GM21367 (cell line): ENCODE measurements around the gene CORO7.

Experiments used
- ATAC-seq: cut with Tn5 transposase; IDR thresholded peaks from one replicate; pipeline ENCODE4 v1.9.1; 2021; ENCODE audit not compliant: unreplicated experiment

Gene CORO7

DNA sequence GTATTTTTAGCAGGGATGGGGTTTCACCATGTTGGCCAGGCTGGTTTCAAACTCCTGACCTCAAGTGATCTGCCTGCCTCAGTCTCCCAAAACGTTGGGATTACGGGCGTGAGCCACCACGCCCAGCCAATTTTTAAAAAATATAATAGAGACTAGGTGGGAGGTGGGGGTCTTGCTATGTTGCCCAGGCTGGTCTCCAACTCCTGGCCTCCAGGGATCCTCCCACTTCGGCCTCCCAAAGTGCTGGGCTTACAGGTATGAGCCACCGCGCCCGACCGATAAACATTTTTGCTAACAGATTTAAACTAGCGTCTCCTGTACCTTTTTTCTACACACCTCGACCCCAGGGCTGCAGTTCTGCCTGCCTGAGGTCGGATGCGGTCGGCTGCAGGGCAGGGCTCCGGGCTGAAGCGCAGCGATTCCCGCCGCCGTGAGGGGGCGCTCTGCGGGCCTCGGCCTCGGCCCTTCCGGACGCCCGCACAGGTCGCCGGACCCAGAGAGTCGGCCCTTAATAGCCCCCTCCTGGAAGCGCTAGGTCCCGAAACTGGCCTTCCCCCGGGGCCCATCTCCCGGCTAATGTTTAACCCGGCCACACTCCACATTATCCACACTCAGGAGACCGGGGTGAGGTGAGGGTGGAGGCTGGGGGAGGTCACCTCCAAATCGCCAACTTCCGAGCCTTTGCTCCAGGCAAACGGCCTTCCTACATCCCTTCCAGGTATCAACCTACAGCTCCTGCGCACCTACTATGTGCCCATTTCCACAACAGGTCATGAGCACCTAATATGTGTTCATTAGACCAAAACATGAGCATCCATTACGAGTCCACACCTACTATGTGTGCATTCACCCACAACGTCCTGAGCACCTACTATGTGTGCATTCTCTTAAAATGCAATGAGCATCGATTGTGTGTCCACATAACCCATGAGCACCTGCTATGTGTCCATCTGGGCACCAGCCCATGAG, 102.5 kb downstream of the CORO7 start:
- no peak for ATAC-seq

GRCh38 chr16:4309833-4310266, 106.5 kb downstream of the CORO7 start:
- no peak for ATAC-seq

- ATAC-seq = no peak
Observed at GRCh38 chr16:4309102-4309832, 107.1 kb downstream of the CORO7 start.

DNA sequence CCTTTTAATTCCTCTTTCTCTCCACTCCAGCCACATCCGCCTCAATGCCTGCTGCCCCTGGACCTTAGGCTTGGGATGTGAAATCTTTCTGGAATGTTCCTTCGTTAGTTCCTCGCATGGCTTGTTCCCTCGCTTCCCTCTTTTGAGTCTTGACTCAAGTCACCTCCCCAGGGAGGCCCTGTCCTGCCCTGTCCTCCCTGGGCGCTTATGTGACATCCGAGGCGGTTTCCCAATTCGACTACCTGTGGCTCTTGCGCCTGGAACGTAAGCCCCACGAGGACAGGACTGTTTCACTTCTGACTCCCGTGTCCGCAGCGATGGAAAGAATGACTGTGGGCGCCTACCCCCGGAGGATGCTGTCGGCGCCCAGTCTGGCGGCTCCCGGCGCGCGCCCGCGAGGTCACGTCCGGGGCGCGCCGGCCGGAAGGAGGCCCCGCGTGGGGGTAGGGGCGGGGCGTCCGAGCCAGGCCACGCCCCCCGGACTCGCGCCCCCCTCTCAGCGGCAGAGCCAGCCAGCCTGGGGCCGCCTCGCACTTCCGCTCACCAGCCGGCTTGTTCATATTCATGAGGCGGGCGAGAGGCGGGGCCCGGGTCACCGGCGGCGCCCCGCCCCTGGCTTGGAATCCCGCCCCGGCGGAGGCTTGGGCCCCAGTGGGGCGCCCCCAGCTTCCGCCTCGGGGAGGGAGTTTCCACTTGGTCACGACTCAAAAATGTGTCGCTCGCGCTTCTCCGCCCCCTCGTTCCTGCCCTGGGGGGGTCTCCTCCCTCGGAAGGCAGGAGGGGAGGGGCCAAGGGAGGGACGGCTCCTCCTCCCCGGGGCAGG, 109.0 kb downstream of the CORO7 start:
- peak; percentile 86 for ATAC-seq

DNA sequence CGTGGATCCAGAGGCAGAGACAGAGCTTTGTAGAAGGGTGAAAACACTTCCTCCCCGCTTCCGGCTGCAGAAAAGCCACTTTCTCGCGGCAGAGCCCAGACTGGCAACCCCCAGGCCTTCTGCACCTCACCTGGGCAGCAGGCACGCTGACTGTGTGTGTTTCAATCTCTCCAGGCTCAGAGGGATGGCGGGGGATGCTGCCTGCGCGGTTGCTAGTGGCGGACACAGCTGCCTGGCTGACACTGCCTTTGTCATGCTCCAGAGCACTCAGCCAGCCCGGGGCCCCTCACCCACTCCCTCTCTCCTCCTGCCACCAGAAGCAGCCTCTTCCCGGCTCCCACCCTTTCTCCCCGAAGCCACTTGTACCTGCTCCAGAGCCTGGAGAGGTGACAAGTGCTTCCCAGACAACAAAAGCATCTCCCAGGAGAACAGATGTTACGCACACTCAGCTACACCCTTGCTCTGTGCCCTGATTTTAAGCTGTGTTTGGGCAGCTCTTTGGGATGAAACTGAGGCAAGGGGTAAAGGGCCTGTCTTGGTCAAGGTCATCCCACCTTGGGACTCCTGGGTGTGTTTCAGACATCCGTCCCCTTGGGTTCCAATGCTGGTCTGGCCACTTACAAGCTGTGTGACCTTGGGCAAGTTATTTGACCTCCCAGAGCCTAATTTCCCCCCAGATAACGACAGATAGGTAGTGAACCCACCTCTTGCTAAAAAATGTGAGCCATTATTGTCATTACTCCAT, 109.8 kb downstream of the CORO7 start:
- no peak for ATAC-seq
